ENCODE data around the gene GALNT12.

DNA sequence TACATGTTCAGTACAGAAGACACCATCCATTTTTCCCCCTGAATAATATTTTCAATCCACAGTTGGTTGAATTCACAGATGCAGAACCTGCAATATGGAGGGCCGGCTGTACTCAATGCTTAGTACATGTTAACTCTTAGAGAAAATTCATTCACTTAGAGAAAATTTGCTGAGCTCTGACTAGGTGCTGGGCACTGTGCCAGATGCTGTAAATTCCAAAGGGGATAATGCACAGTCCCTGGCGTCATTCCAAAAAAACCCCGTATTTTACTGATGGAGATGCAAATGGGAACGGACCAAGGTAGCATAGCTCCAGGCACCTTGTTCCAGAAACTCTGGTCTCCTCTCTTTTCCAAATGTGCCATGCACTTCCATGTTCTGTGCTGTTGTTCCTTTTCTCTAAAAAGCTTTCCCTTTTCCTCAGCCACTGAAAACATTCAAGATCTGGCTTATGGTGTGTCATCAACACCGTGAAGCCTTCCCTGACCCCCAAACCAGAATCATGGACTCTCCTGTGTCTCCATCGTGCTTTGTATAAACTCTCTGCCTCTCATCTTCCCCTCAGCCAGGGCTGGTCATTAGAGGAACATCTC lies 80.5 kb downstream of the GALNT12 start:
- no peak for TF ChIP-seq FOXP2 (optimal IDR thresholded peaks at IDR 0.05; ENCODE audit: control extremely low read depth, extremely low read length, insufficient read depth)
- TF ChIP-seq EZH2 (IDR thresholded peaks at IDR 0.05) = no peak

Measured in SK-N-MC (cell line).